Neural crest cell (in vitro differentiated cells): Measurements from ENCODE around the gene RUNX3. TPM values are rescaled to one million over a fixed set of nuclear protein-coding genes. Genes with fewer than 3 reads are reported as not detected.

Source experiments
- DNase-seq: peaks from one replicate; pipeline ENCODE4 v3.0.0; 2021; ENCODE audit warnings: low read depth, mixed read lengths, low spot score
- H3K27ac Mint-ChIP-seq: one replicate; pipeline ENCODE4 v1.8.0; 2021; ENCODE audit warnings: mild to moderate bottlenecking, mixed read lengths; ENCODE audit not compliant: unreplicated experiment
- H3K27me3 Mint-ChIP-seq: 2 replicates; pipeline ENCODE4 v1.8.0; 2021; ENCODE audit warnings: low read depth, mild to moderate bottlenecking, mixed read lengths
- H3K36me3 Mint-ChIP-seq: 2 replicates; pipeline ENCODE4 v1.8.0; 2021; ENCODE audit warnings: low read depth, mild to moderate bottlenecking, mixed read lengths
- H3K4me1 Mint-ChIP-seq: 2 replicates; pipeline ENCODE4 v1.8.0; 2021; ENCODE audit warnings: mixed read lengths
- H3K4me3 Mint-ChIP-seq: one replicate; pipeline ENCODE4 v1.8.0; 2021; ENCODE audit warnings: mild to moderate bottlenecking, mixed read lengths
- H3K9me3 Mint-ChIP-seq: 2 replicates; pipeline ENCODE4 v1.8.0; 2021; ENCODE audit warnings: mixed read lengths
- total RNA-seq: library from RNA; stranded (reverse); gene quantifications from 2 replicates; pipeline ENCODE4 v1.2.1, GENCODE V29; 2021
- TF ChIP-seq, protein P1 (sequence below): fragments of 200-600 bp; sonication (generic); conservative IDR thresholded peaks from 2 replicates; pipeline ENCODE4 v1.5.0; 2021; ENCODE audit warnings: antibody characterized with exemption, mild to moderate bottlenecking

The RUNX3 gene
- total RNA-seq, 1 donor from 2014 or later: 0.16 TPM

GRCh38 chr1:24923485-24924113 is 6.5 kb downstream of the RUNX3 start:
- Mint-ChIP-seq H3K4me1 (peaks cover 4% of the 10 kb centered on the region), H3K27ac (no peak overlapping the region), H3K9me3 (no peaks in the 10 kb centered on the region), H3K36me3 (no peaks in the 10 kb centered on the region), H3K4me3 (no peak overlapping the region), H3K27me3 (peaks cover 61% of the 10 kb centered on the region)
- no peak for DNase-seq
- TF ChIP-seq, protein P1, sequence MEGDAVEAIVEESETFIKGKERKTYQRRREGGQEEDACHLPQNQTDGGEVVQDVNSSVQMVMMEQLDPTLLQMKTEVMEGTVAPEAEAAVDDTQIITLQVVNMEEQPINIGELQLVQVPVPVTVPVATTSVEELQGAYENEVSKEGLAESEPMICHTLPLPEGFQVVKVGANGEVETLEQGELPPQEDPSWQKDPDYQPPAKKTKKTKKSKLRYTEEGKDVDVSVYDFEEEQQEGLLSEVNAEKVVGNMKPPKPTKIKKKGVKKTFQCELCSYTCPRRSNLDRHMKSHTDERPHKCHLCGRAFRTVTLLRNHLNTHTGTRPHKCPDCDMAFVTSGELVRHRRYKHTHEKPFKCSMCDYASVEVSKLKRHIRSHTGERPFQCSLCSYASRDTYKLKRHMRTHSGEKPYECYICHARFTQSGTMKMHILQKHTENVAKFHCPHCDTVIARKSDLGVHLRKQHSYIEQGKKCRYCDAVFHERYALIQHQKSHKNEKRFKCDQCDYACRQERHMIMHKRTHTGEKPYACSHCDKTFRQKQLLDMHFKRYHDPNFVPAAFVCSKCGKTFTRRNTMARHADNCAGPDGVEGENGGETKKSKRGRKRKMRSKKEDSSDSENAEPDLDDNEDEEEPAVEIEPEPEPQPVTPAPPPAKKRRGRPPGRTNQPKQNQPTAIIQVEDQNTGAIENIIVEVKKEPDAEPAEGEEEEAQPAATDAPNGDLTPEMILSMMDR: no peak

GRCh38 chr1:24921938-24922662 is 8.0 kb downstream of the RUNX3 start:
- no peak overlapping the region for H3K4me3 Mint-ChIP-seq
- peaks cover 46% of the 10 kb centered on the region for H3K27me3 Mint-ChIP-seq
- H3K27ac Mint-ChIP-seq: no peak overlapping the region
- peaks cover 4% of the 10 kb centered on the region for H3K4me1 Mint-ChIP-seq
- H3K9me3 Mint-ChIP-seq: no peaks in the 10 kb centered on the region
- DNase-seq: no peak
- no peaks in the 10 kb centered on the region for H3K36me3 Mint-ChIP-seq
- TF ChIP-seq, protein P1: no peak

- no peak for DNase-seq
- peaks cover 39% of the 10 kb centered on the region for H3K27me3 Mint-ChIP-seq
- no peaks in the 10 kb centered on the region for H3K36me3 Mint-ChIP-seq
- TF ChIP-seq, protein P1: no peak
- no peak overlapping the region for H3K4me3 Mint-ChIP-seq
- no peak overlapping the region for H3K27ac Mint-ChIP-seq
- peaks cover 3% of the 10 kb centered on the region for H3K4me1 Mint-ChIP-seq
- H3K9me3 Mint-ChIP-seq: no peaks in the 10 kb centered on the region
Measured at GRCh38 chr1:24921412-24921811, 8.7 kb downstream of the RUNX3 start.

GRCh38 chr1:24920533-24920925 is 9.5 kb downstream of the RUNX3 start:
- H3K9me3 Mint-ChIP-seq: no peaks in the 10 kb centered on the region
- no peak overlapping the region for H3K27ac Mint-ChIP-seq
- H3K27me3 Mint-ChIP-seq: peaks cover 30% of the 10 kb centered on the region
- no peak for DNase-seq
- no peak overlapping the region for H3K4me3 Mint-ChIP-seq
- no peaks in the 10 kb centered on the region for H3K4me1 Mint-ChIP-seq
- no peaks in the 10 kb centered on the region for H3K36me3 Mint-ChIP-seq
- TF ChIP-seq, protein P1: no peak

- Mint-ChIP-seq H3K9me3 (no peaks in the 10 kb centered on the region), H3K4me3 (no peak overlapping the region), H3K36me3 (no peaks in the 10 kb centered on the region), H3K27me3 (peaks cover 27% of the 10 kb centered on the region), H3K27ac (no peak overlapping the region), H3K4me1 (peaks cover under 1% of the 10 kb centered on the region)
- TF ChIP-seq, protein P1: no peak
- DNase-seq: no peak
Measured at GRCh38 chr1:24919791-24920532, 10.1 kb downstream of the RUNX3 start.
